NCI-H82 treated with DMSO at 0.1 percent for 48 hours (cell line): Measurements from ENCODE around the gene IGFL4.
A peak's percentile ranks its signal among the peaks of the same experiment; 100 is the strongest.

ENCODE experiments used
- DNase-seq: peaks from one replicate; lab custom pipeline; 2025; ENCODE audit not compliant: unreplicated experiment; lab: John Stamatoyannopoulos, UW

The IGFL4 gene

GRCh38 chr19:46022061-46022430 lies 18.8 kb downstream of the IGFL4 start:
- DNase-seq: no peak

GRCh38 chr19:46021531-46022041 lies 19.2 kb downstream of the IGFL4 start:
- no peak for DNase-seq

DNA sequence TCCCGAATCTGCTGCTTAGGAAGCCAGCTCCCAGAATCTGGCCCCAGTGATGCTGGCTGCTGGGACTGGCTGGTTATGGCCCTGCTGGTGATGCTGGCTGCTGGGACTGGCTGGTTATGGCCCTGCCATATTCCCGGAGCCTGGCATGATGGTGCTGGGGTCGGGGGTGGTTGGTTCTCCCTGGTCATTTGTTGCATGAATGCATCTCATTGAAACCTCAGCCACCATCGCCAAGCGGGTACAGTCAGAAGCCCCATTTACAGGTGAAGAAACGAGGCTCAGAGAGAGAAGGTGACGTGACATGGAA lies 20.0 kb downstream of the IGFL4 start:
- DNase-seq: no peak

- no peak for DNase-seq
Measured at GRCh38 chr19:46019270-46019669, 21.5 kb downstream of the IGFL4 start.

DNA sequence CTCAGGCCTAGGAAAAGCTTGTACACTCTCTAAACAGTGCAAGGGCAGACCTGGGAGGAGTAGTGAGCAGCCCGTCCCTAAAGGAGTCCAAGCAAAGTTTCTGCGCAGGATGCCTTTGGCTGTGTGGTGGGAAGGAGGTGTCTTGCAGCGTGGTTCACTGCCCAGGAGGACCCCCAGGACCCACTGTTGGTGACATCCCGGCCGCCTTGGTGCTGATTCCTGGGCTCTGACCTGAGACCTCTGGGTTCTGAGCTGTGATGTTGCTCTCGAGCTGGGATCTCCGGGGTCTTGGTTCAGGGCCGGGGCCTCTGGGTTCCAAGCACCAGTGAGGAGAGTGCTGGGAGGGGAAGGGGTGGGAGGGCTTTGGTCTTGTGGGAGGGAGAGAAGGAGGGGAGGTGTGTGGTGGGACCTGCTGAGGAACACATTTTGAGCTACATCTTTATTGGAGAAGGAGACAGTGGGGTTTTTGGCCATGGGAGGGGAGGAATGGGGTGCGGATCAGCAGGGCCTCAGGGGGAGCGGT lies 22.0 kb downstream of the IGFL4 start:
- no peak for DNase-seq

- DNase-seq: no peak
Measured at GRCh38 chr19:46017874-46018675, 22.7 kb downstream of the IGFL4 start.

GRCh38 chr19:46017095-46017429 lies 23.7 kb downstream of the IGFL4 start:
- DNase-seq: no peak

DNA sequence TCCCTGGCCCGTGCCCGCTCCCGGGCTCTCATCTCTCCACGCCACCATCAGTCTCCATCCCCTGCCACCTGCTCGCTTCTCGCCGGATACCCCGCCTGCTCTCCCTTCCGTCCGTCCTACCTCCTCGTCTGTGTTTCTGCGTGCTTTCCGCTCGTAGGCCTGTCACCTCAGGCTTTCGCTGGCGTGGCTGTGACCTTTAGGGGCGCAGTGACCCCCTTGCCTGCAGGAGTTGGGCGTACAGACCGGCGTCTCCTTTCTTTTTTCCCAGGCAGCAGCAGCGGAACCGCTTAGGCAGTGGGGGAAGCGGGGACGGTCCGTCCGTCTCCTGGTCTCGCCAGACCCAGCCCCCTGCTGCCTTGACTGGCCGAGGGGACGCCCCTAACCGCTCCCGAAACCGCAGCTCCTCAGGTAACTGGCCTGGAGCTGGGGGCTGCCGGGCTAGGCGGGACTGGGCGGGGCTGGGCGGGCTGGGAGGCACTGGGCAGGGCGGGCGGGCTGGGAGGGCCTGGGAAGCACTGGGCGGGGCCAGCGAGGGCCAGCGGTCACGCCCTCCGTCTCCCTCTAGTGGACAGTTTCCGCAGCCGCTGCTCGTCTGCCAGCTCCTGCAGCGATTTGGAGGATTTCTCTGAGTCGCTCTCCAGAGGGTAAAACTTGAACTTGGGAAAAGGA lies 24.2 kb downstream of the IGFL4 start:
- peak; percentile 45 for DNase-seq

DNA sequence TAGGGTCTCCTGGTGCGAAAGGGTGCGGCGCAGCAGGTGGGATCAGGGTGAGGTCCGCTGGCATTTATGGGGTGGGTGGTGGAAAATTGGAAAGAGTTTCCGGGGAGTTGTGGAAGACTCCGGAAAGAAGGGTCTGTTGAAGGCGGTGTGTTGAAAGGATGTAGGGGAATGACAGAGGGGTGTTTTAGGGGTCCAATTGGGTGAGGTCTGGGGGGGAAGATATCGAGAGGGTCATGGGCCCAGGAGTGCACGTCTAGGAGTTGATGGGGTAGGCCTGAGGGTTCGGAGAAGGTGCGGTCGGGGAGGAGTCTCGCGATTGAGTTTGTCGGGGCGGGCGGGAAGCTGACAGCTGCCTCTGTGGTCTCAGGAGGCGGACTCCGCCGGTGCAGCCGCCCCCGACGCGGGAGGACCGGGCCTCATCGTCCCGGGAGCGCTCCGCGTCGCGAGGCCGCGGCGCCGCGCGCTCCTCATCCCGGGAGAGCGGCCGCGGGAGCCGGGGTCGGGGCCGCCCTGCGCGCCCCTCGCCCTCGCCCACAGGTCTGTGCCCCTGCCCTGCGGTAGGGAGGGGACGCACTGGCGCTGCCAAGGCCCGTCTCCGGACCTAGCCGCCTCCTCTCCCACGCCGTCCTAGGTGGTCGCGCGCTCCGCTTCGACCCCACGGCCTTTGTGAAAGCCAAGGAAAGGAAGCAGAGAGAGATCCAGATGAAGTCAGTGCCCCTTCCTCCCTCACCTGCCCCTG lies 24.9 kb downstream of the IGFL4 start:
- no peak for DNase-seq

- peak; percentile 41 for DNase-seq
Measured at GRCh38 chr19:46014941-46015686, 25.7 kb downstream of the IGFL4 start.

DNA sequence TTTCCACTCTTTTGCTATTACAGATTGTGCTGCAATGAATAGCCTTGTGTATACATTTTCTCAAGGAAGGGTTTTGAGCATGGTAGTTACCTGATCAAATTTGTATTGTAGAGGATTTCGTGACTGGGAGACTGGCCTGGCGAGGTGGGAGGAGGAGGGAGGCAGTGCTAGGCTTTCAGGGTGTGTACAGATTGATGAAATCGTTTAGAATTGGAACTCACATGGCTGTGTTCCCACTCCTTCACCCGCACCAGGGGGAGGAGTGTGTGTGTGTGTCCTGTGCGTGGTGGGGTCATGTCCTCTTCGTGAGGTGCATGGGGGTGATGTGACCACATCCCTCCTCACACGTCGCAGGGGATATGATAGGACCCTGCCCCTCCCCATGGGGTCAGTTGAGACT lies 26.3 kb downstream of the IGFL4 start:
- no peak for DNase-seq

- peak; percentile 35 for DNase-seq
Measured at GRCh38 chr19:46009530-46010510, 31.0 kb downstream of the IGFL4 start.

DNA sequence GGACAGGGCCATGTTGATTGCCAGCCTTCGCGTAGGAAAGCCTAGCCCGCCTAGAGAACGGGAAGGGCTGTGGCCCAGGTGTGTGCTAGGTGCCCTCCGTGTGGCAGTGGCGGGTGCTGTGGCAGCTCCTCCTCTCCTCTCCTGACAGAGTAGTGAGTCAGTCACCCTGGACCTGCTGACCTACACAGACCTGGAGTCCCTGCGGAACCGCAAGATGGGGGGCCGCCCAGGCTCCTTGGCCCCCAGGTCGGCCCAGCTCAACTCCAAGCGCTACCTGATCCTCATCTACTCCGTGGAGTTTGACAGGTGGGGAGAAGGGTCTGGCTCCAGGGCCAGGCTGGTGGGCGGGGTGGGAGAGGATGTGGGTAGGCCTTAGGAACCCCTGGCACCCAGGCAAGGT lies 34.4 kb downstream of the IGFL4 start:
- no peak for DNase-seq

GRCh38 chr19:46002678-46003275 lies 38.0 kb downstream of the IGFL4 start:
- no peak for DNase-seq

GRCh38 chr19:46000491-46001246 lies 40.1 kb downstream of the IGFL4 start:
- peak; percentile 34 for DNase-seq

DNA sequence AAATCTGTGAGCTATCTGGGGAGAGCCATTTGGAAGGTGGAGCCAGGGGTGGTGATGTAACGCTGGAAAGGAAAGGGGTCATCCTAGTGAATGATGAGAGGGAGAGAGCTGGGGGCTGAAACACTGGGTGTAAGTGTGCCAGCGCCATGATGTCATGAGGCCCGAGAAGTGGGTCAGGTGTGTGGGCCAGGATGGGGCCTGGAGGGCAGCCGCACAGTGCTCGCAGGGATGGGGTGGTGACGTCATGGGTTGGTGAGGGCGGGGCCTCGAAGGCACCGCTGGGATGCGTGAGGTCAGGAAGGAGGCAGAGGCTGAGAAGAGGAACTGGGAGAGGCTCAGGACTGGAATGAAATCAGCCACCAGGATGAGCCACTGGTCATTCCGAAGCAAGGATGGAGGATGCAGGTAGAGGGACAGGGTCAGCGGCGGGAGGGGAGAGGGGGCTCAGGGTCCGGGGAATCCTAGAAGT lies 41.1 kb downstream of the IGFL4 start:
- DNase-seq: no peak

DNA sequence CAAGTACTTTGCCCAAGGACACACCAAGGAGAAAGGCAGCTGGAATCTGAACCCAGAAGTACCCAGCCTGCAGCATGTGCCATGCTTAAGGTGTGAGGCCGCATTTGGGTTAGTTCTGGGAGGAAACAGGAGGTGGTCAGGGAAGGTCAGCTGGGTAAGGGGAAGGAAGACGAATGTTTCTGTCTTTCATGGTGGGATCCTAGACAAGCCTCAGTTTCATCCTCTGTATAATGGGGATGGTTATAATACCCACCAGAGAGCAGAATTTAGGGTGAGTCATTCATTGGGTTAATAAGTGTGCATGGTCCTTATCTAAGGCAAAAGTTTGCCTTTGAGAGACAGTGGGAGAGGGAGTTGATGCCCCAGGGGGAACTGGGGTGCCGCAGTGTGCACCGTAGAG lies 42.0 kb downstream of the IGFL4 start:
- no peak for DNase-seq

DNA sequence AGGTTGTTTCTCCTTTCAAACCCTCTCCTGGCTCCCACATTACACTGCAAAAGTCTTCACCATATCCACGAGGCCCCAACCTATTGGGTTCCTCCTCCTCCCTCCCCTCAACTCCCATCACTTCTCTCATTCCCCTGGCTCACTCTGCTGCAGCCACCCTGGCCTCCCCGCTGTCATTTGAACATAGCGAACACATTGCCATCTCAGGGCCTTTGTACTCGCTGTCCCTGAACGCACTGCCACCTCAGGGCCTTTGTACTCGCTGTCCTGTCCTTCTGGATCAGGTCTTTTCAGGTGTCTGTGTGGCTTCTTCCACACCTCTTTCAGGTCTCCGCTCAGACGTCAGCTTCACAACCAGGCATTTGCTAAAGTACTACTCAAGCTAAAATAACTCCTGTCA lies 43.9 kb downstream of the IGFL4 start:
- no peak for DNase-seq
